Gastroesophageal sphincter (tissue), 4 donors: ENCODE data around the gene SCD5. TPM values are rescaled to one million over a fixed set of nuclear protein-coding genes. Genes with fewer than 3 reads are reported as not detected.

ENCODE experiments used
- ATAC-seq: fragments of 150-250 bp; one replicate; pipeline ENCODE4 v1.9.1; 2016; ENCODE audit warnings: mild to moderate bottlenecking, moderate library complexity
- H3K27ac ChIP-seq, 4 donors: fragments of 200-600 bp; sonication (generic) in 3 of 4; 1 replicate in 3 of 4; 2 replicates in 1 of 4; pipeline ENCODE4 v1.5.1; 2016 to 2019
- H3K27me3 ChIP-seq: fragments of 200-600 bp; sonication (generic); one replicate; pipeline ENCODE4 v1.5.1; 2019
- H3K36me3 ChIP-seq, 2 donors: fragments of 200-600 bp; sonication (generic); one replicate each; pipeline ENCODE4 v1.5.1; 2019; ENCODE audit warnings: control low read depth in 1 of 2
- H3K4me1 ChIP-seq, 3 donors: fragments of 200-600 bp; sonication (generic); 1 replicate in 2 of 3; 2 replicates in 1 of 3; pipeline ENCODE4 v1.5.1; 2016 to 2019; ENCODE audit warnings: control low read depth in 2 of 3
- H3K4me3 ChIP-seq, 2 donors: fragments of 200-600 bp; sonication (generic); one replicate each; pipeline ENCODE4 v1.5.1; 2019; ENCODE audit warnings: mild to moderate bottlenecking in 1 of 2, moderate library complexity in 1 of 2
- H3K9me3 ChIP-seq, 3 donors: fragments of 200-600 bp; sonication (generic); one replicate each; pipeline ENCODE4 v1.5.1; 2017 to 2019; ENCODE audit warnings: control low read depth in 2 of 3
- EP300 ChIP-seq: sonication (generic); formaldehyde crosslinking; IDR thresholded peaks from one replicate; pipeline ENCODE4 v1.6.1; 2017; ENCODE audit warnings: antibody characterized with exemption, mild to moderate bottlenecking
- POLR2A ChIP-seq, 2 donors: fragments of 450-650 bp; IDR thresholded peaks; one replicate each; pipeline ENCODE4 v1.6.1; 2017; ENCODE audit warnings: antibody characterized with exemption in 2 of 2, mild to moderate bottlenecking in 2 of 2, moderate library complexity in 1 of 2
- POLR2AphosphoS5 ChIP-seq: sonication (generic); formaldehyde crosslinking; IDR thresholded peaks from one replicate; pipeline ENCODE4 v1.6.1; 2017; ENCODE audit warnings: antibody characterized with exemption
- WGBS, 2 donors: methylation state at CpG; one replicate each; pipeline ENCODE4 v1.1.5; 2018; ENCODE audit warnings: low coverage in 1 of 2; 5-methylcytosine and 5-hydroxymethylcytosine counted together
- total RNA-seq, 4 donors: library from RNA; depleted of rRNA; stranded (reverse); fragments of >200 nt; gene quantifications; one replicate each; pipeline ENCODE4 v1.1.0, GENCODE V29; 2016
- TF ChIP-seq, protein P1 (sequence below), 4 experiments: fragments of 200-600 bp in 2 of 4; fragments of 450-650 bp in 2 of 4; sonication (generic) in 1 of 4; IDR thresholded peaks; one replicate each; pipeline ENCODE4 v1.5.1; 2017 to 2019; ENCODE audit warnings: antibody characterized with exemption in 4 of 4, mild to moderate bottlenecking in 2 of 4, moderate library complexity in 2 of 4

SCD5 gene
- total RNA-seq, 4 donors from 2014 or later: 15.5 to 21.8 (median 20.3) TPM

DNA sequence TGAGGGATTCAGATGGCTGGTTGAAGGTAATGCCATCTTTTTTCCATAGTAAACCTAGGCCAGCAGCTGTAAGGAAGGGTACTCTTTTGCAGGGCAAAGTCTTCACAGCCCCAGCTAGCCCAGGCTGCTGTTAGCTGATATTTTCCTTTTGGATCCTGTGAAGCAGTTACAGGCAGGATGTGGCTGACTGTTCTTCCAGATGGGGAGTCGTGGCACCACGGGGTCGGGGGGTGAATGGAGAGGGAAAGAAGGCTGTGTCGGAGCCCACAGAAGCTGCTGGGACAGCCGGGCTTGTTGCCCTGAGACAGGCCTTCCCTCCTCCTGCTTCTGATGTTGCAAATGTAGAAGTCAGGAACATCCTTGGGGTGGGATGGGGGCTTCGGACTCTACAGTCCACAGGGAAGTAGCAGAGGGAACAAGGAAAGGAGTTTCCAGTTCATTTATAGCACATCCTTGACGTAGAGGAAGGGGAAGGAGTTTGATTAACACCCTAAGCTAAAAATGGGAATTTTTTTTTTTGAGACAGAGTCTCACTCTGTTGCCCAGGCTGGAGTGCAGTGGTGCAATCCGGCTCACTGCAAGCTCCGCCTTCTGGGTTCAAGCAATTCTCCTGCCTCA is 172.2 kb downstream of the SCD5 start:
- H3K9me3 ChIP-seq: no peaks in the 10 kb centered on the region
- ATAC-seq: no peak
- H3K27me3 ChIP-seq: no peaks in the 10 kb centered on the region
- TF ChIP-seq POLR2AphosphoS5 (no peak), POLR2A (IDR thresholded peaks at IDR 0.05) (no peak), EP300 (no peak)
- TF ChIP-seq, protein P1, sequence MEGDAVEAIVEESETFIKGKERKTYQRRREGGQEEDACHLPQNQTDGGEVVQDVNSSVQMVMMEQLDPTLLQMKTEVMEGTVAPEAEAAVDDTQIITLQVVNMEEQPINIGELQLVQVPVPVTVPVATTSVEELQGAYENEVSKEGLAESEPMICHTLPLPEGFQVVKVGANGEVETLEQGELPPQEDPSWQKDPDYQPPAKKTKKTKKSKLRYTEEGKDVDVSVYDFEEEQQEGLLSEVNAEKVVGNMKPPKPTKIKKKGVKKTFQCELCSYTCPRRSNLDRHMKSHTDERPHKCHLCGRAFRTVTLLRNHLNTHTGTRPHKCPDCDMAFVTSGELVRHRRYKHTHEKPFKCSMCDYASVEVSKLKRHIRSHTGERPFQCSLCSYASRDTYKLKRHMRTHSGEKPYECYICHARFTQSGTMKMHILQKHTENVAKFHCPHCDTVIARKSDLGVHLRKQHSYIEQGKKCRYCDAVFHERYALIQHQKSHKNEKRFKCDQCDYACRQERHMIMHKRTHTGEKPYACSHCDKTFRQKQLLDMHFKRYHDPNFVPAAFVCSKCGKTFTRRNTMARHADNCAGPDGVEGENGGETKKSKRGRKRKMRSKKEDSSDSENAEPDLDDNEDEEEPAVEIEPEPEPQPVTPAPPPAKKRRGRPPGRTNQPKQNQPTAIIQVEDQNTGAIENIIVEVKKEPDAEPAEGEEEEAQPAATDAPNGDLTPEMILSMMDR (IDR thresholded peaks at IDR 0.05): no peak
- H3K27ac ChIP-seq: no peak overlapping the region
- 69 to 82% methylated on average over 2 to 3 of the region's 9 CpGs for WGBS, 2 donors
- no peaks in the 10 kb centered on the region for H3K36me3 ChIP-seq
- no peak overlapping the region for H3K4me3 ChIP-seq
- H3K4me1 ChIP-seq: peaks cover 0 to 6% (median 0%) of the 10 kb centered on the region in 3 donors

DNA sequence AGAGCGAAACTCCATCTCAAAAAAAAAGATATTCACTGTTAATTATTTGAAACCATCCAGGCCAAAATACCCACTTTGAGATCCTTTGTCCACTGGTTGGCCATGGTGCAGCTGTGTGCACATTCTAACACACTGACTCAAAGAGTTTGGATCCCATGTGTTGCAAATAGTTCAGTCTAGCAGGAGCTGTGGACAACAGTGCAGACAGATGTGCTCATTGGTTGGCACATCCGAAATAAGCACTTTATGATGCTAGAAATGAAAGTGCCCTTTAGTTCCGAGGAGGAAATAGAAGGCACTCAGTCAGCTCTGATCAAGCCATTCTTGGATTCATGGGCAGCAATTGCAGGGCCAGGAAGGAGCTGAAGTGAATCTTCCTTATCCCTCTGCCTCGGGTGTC is 173.8 kb downstream of the SCD5 start:
- no peak overlapping the region for H3K4me3 ChIP-seq
- no peaks in the 10 kb centered on the region for H3K36me3 ChIP-seq
- no peak overlapping the region for H3K27ac ChIP-seq
- 83 to 100% methylated on average over 1 to 3 of the region's 4 CpGs for WGBS, 2 donors
- no peaks in the 10 kb centered on the region for H3K9me3 ChIP-seq
- no peaks in the 10 kb centered on the region for H3K27me3 ChIP-seq
- H3K4me1 ChIP-seq: peaks cover 0 to 6% (median 0%) of the 10 kb centered on the region in 3 donors
- ATAC-seq: no peak
- TF ChIP-seq, protein P1 (IDR thresholded peaks at IDR 0.05): no peak
- no peak for TF ChIP-seq EP300
- TF ChIP-seq POLR2AphosphoS5: no peak
- TF ChIP-seq POLR2A (IDR thresholded peaks at IDR 0.05): no peak

DNA sequence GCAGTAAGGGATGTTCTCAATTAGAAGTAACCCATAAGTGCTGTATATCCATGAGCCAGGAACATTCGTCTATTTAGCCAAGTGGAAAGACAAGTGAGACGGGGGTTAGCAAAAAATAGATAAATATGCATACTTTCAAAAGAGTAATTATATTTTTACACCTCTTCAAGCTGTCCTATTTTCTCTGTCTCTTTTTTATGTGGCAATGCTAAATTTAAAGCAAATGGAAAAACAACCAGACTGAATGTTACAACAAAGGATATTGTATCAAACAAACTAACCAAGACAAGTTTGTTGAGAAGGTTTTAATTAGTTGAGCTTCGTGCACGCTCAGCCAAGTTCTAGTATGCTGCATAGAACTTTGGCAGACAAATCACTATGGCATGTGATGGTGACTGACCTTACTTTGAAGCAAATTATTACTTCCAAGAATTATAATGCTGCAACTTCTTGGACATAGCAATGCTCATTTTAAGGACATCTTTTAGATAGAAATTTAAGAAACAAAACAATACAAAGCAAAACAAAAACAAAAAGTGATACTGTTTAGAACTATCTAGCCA is 175.4 kb downstream of the SCD5 start:
- H3K27ac ChIP-seq: no peak overlapping the region
- ATAC-seq: no peak
- no peaks in the 10 kb centered on the region for H3K9me3 ChIP-seq
- no peaks in the 10 kb centered on the region for H3K27me3 ChIP-seq
- TF ChIP-seq, protein P1 (IDR thresholded peaks at IDR 0.05): no peak
- TF ChIP-seq POLR2A (IDR thresholded peaks at IDR 0.05) (no peak), EP300 (no peak), POLR2AphosphoS5 (no peak)
- no peaks in the 10 kb centered on the region for H3K36me3 ChIP-seq
- peaks cover 0 to 6% (median 0%) of the 10 kb centered on the region in 3 donors for H3K4me1 ChIP-seq
- H3K4me3 ChIP-seq: no peak overlapping the region
- 32 to 35% methylated on average over 4 of the region's 4 CpGs for WGBS, 2 donors

DNA sequence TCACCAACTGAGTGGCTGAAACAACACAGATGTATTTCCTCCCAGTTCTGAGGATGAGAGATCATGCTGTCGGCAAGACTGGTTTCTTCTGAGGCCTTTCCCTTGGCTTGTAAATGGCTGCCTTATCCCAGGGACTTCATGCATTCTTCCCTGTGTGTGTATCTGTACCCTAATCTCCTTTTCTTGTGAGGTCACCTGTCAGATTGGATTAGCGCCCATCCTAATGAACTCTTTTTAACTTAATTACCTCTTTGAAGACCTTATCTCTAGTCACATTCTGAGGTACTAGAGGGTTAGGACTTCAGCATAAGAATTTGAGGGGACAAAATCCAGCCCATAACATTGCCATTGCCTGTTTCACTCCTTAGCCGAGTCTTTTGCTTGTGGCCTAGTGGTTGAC is 177.3 kb downstream of the SCD5 start:
- H3K9me3 ChIP-seq: no peaks in the 10 kb centered on the region
- peaks cover 0 to 6% (median 0%) of the 10 kb centered on the region in 3 donors for H3K4me1 ChIP-seq
- no peak overlapping the region for H3K4me3 ChIP-seq
- TF ChIP-seq EP300 (no peak), POLR2A (IDR thresholded peaks at IDR 0.05) (no peak), POLR2AphosphoS5 (no peak)
- TF ChIP-seq, protein P1 (IDR thresholded peaks at IDR 0.05): no peak
- WGBS, 2 donors: 77 to 90% methylated on average over 3 of the region's 3 CpGs
- ATAC-seq: no peak
- H3K27me3 ChIP-seq: no peaks in the 10 kb centered on the region
- no peak overlapping the region for H3K27ac ChIP-seq
- H3K36me3 ChIP-seq: no peaks in the 10 kb centered on the region

DNA sequence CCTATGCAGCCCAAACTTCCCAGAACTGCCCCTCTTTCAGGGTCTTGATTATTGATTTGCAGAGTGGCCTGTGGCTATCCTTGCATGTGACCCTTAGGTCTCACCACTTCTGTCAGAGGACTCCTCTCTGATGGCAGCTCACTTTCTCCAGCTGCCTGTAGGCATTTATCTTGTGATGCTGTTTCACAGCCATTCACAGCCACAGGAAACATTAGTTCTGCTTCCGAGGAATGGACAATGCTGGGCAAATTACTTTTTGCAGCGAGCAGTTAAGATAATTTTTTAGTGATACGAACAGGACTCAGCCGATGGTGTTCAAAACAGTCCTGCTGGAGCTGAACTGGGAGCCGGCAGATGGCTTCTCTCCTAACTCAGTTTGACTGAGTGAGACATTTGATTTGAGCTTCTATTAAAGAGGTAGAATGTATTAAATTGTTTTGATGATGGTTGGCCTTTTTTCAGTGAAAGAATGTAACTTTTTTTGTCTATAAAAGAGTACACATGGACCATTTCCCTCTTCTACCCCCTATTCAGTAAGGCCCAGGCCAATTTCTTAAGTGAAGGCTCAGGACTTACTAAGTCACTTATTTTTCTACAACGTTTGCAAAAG is 178.4 kb downstream of the SCD5 start:
- WGBS, 2 donors: 68% methylated on average over 5 to 6 of the region's 6 CpGs
- TF ChIP-seq POLR2AphosphoS5 (no peak), EP300 (no peak), POLR2A (IDR thresholded peaks at IDR 0.05) (no peak)
- TF ChIP-seq, protein P1 (IDR thresholded peaks at IDR 0.05): no peak
- Histone ChIP-seq H3K36me3 (no peaks in the 10 kb centered on the region), H3K27me3 (no peaks in the 10 kb centered on the region), H3K27ac (no peak overlapping the region), H3K4me1 (peaks cover 0 to 6% (median 0%) of the 10 kb centered on the region in 3 donors), H3K9me3 (no peaks in the 10 kb centered on the region), H3K4me3 (no peak overlapping the region)
- no peak for ATAC-seq
